Peyer's patch (tissue), 4 donors: Measurements from ENCODE around the gene CDK5RAP1.

Source experiments
- CTCF ChIP-seq, 6 experiments: fragments of 450-650 bp in 4 of 6; fragments of 200-600 bp in 2 of 6; sonication (generic) in 1 of 6; IDR thresholded peaks; one replicate each; pipeline ENCODE4 v1.5.1; 2017 to 2019; ENCODE audit warnings: antibody characterized with exemption in 6 of 6, mild to moderate bottlenecking in 3 of 6, moderate library complexity in 1 of 6
- POLR2A ChIP-seq, 2 donors: fragments of 450-650 bp; IDR thresholded peaks; one replicate each; pipeline ENCODE4 v1.5.1; 2017; ENCODE audit warnings: antibody characterized with exemption in 2 of 2, mild to moderate bottlenecking in 2 of 2, moderate library complexity in 2 of 2

GRCh38 chr20:33450867-33451266 lies 49.5 kb upstream of the CDK5RAP1 start:
- no peak for TF ChIP-seq CTCF (IDR thresholded peaks at IDR 0.05)
- no peak for TF ChIP-seq POLR2A (IDR thresholded peaks at IDR 0.05)
